ENCODE results near the gene MOSPD2. TPM values are rescaled to one million over a fixed set of nuclear protein-coding genes. Genes with fewer than 3 reads are reported as not detected.

MOSPD2 gene
- total RNA-seq, 1 donor from 2014 or later: 18.8 TPM

GRCh38 chrX:14946606-14947155 is 73.5 kb downstream of the MOSPD2 start:
- Mint-ChIP-seq H3K27me3 (ENCODE audit: unreplicated experiment) (no peaks in the 10 kb centered on the region), H3K27ac (ENCODE audit: unreplicated experiment) (no peak overlapping the region), H3K9me3 (ENCODE audit: unreplicated experiment) (no peaks in the 10 kb centered on the region), H3K4me1 (ENCODE audit: unreplicated experiment) (no peaks in the 10 kb centered on the region), H3K4me3 (ENCODE audit: unreplicated experiment) (no peak overlapping the region), H3K36me3 (ENCODE audit: unreplicated experiment) (no peaks in the 10 kb centered on the region)
- no peak for TF ChIP-seq CTCF (IDR thresholded peaks at IDR 0.05)
- no peak for DNase-seq (ENCODE audit: extremely low spot score, unreplicated experiment)

DNA sequence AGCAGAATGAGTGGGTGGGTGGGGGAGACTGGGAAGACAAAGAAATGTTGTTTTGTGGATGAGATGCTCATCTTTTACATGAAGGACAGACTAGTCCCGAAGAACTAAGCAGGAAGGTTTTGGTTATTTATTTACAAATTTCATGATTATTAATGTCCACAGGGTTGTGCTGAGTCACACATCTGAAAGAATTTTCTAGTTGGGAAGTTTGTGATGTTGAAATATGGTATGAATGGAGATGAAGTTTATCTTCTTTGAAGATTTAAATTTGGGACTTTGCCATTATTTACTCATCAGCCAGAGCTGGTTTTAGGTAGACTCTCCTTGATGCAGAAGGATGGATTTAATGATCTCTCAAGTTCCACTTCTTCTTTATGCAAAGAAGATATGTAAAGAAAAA is 75.5 kb downstream of the MOSPD2 start:
- Mint-ChIP-seq H3K9me3 (ENCODE audit: unreplicated experiment) (peaks cover 2% of the 10 kb centered on the region), H3K27ac (ENCODE audit: unreplicated experiment) (no peak overlapping the region), H3K4me1 (ENCODE audit: unreplicated experiment) (no peaks in the 10 kb centered on the region), H3K27me3 (ENCODE audit: unreplicated experiment) (no peaks in the 10 kb centered on the region), H3K4me3 (ENCODE audit: unreplicated experiment) (no peak overlapping the region), H3K36me3 (ENCODE audit: unreplicated experiment) (no peaks in the 10 kb centered on the region)
- TF ChIP-seq CTCF (IDR thresholded peaks at IDR 0.05): no peak
- no peak for DNase-seq (ENCODE audit: extremely low spot score, unreplicated experiment)

DNA sequence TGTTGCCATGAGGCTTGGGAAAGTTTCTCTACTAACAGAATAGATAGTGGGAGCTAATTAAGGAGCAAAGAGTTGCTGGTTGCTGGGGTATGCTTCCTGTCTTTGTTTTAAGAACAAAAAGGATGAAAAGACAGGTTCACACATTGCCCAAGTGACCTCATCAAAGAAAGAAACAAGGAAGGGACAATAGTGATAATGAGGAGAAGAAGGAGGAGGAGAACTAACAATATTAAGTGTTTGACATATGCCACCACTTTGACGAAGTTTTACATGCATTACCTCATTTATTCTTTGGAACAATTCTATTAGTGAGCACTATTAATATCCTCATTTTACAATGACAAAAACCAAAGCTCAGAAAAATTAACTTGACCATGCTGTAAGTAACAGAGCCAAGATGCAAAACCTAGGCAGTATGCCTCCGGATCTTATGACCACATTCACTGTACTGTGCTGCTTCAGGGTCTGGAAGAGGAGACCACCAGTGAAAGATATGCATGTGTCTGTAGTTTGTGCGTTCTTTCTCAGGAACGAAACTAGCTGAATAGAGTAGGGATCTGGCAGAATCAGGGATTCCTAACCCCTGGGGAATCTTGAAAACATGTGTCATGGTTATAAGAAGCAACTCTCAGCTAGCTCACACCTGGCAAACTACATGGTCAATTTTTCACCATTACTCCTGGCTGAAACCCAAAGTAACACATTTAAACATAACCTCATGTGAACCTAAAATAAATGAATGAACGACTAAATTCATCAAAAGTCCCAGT is 83.8 kb downstream of the MOSPD2 start:
- H3K27ac Mint-ChIP-seq (ENCODE audit: unreplicated experiment): no peak overlapping the region
- H3K4me1 Mint-ChIP-seq (ENCODE audit: unreplicated experiment): peaks cover 5% of the 10 kb centered on the region
- peaks cover 28% of the 10 kb centered on the region for H3K9me3 Mint-ChIP-seq (ENCODE audit: unreplicated experiment)
- no peak for DNase-seq (ENCODE audit: extremely low spot score, unreplicated experiment)
- TF ChIP-seq CTCF (IDR thresholded peaks at IDR 0.05): no peak
- no peaks in the 10 kb centered on the region for H3K36me3 Mint-ChIP-seq (ENCODE audit: unreplicated experiment)
- H3K4me3 Mint-ChIP-seq (ENCODE audit: unreplicated experiment): no peak overlapping the region
- H3K27me3 Mint-ChIP-seq (ENCODE audit: unreplicated experiment): no peaks in the 10 kb centered on the region

DNA sequence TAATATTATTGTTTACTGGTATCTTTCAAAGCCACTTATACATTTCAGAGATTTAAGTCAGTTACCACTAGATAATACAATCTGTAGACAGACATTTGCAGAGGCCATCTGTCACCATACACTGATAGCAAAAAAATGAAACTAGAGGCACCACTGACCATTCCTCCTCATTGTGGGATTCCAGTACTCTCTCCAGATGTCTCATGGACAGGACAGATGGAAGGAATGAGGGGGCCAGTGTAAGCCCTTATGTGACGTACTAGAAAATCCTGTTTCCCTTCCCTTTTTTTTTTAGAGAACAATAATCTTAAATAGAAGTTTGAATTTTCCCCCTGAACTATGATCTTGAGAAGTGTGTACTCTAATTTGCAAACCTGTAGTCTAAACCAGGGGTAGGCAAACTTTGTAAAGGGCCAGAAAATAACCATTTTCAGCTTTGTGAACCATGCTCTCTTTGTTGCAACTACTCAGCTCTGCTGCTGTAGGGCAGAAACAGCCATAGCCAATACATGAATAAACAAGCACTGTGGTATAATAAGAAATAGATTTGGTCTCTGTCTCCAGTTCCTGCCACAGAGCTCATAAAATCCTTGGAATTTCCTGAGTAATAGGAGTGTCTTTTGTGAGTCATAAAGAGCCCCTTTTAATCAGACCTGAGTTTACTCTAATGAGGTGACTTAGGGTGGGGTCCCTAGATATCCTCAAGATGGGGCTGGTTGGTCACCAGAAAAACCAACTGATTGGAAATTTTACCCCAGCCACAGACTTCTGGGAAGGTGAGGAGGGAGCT is 90.4 kb downstream of the MOSPD2 start:
- peak overlapping the region; percentile 48 for H3K27ac Mint-ChIP-seq (ENCODE audit: unreplicated experiment)
- H3K4me1 Mint-ChIP-seq (ENCODE audit: unreplicated experiment): peaks cover 16% of the 10 kb centered on the region
- no peak for DNase-seq (ENCODE audit: extremely low spot score, unreplicated experiment)

More for the DNA sequence above, 90.4 kb downstream of the MOSPD2 start:
- peaks cover 10% of the 10 kb centered on the region for H3K9me3 Mint-ChIP-seq (ENCODE audit: unreplicated experiment)
- H3K4me3 Mint-ChIP-seq (ENCODE audit: unreplicated experiment): no peak overlapping the region
- no peaks in the 10 kb centered on the region for H3K27me3 Mint-ChIP-seq (ENCODE audit: unreplicated experiment)
- H3K36me3 Mint-ChIP-seq (ENCODE audit: unreplicated experiment): no peaks in the 10 kb centered on the region
- no peak for TF ChIP-seq CTCF (IDR thresholded peaks at IDR 0.05)

Data from osteocyte (in vitro differentiated cells).